LHCN-M2 (cell line): Measurements from ENCODE around the gene NCAPD2. TPM values are rescaled to one million over a fixed set of nuclear protein-coding genes. Genes with fewer than 3 reads are reported as not detected.

ENCODE experiments used
- DNase-seq: peaks from one replicate; pipeline ENCODE4 v3.0.0-alpha.2; 2012; ENCODE audit warnings: low read depth
- total RNA-seq: library from RNA; depleted of rRNA; stranded (reverse); fragments of >200 nt; gene quantifications from 2 replicates; pipeline ENCODE4 v1.2.3, GENCODE V29; 2014

NCAPD2 gene
- total RNA-seq, 1 experiment from 2014 or later: 93.5 TPM

DNA sequence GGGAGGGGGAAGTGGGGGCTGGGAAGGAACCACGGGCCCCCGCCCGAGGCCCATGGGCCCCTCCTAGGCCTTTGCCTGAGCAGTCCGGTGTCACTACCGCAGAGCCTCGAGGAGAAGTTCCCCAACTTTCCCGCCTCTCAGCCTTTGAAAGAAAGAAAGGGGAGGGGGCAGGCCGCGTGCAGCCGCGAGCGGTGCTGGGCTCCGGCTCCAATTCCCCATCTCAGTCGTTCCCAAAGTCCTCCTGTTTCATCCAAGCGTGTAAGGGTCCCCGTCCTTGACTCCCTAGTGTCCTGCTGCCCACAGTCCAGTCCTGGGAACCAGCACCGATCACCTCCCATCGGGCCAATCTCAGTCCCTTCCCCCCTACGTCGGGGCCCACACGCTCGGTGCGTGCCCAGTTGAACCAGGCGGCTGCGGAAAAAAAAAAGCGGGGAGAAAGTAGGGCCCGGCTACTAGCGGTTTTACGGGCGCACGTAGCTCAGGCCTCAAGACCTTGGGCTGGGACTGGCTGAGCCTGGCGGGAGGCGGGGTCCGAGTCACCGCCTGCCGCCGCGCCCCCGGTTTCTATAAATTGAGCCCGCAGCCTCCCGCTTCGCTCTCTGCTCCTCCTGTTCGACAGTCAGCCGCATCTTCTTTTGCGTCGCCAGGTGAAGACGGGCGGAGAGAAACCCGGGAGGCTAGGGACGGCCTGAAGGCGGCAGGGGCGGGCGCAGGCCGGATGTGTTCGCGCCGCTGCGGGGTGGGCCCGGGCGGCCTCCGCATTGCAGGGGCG, 40.2 kb downstream of the NCAPD2 start, which contains the start of gene GAPDH:
GAPDH (plus strand) TSS at position 595 of the 772 bp plus-strand sequence. CDS start 316 bp downstream, outside the sequence.
- peak; percentile 98 for DNase-seq

DNA sequence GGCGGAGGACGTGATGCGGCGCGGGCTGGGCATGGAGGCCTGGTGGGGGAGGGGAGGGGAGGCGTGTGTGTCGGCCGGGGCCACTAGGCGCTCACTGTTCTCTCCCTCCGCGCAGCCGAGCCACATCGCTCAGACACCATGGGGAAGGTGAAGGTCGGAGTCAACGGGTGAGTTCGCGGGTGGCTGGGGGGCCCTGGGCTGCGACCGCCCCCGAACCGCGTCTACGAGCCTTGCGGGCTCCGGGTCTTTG, 40.7 kb downstream of the NCAPD2 start:
- no peak for DNase-seq

DNA sequence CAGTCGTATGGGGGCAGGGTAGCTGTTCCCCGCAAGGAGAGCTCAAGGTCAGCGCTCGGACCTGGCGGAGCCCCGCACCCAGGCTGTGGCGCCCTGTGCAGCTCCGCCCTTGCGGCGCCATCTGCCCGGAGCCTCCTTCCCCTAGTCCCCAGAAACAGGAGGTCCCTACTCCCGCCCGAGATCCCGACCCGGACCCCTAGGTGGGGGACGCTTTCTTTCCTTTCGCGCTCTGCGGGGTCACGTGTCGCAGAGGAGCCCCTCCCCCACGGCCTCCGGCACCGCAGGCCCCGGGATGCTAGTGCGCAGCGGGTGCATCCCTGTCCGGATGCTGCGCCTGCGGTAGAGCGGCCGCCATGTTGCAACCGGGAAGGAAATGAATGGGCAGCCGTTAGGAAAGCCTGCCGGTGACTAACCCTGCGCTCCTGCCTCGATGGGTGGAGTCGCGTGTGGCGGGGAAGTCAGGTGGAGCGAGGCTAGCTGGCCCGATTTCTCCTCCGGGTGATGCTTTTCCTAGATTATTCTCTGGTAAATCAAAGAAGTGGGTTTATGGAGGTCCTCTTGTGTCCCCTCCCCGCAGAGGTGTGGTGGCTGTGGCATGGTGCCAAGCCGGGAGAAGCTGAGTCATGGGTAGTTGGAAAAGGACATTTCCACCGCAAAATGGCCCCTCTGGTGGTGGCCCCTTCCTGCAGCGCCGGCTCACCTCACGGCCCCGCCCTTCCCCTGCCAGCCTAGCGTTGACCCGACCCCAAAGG, 41.2 kb downstream of the NCAPD2 start:
- DNase-seq: peak; percentile 78

DNA sequence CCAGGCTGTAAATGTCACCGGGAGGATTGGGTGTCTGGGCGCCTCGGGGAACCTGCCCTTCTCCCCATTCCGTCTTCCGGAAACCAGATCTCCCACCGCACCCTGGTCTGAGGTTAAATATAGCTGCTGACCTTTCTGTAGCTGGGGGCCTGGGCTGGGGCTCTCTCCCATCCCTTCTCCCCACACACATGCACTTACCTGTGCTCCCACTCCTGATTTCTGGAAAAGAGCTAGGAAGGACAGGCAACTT, 41.7 kb downstream of the NCAPD2 start:
- no peak for DNase-seq

DNA sequence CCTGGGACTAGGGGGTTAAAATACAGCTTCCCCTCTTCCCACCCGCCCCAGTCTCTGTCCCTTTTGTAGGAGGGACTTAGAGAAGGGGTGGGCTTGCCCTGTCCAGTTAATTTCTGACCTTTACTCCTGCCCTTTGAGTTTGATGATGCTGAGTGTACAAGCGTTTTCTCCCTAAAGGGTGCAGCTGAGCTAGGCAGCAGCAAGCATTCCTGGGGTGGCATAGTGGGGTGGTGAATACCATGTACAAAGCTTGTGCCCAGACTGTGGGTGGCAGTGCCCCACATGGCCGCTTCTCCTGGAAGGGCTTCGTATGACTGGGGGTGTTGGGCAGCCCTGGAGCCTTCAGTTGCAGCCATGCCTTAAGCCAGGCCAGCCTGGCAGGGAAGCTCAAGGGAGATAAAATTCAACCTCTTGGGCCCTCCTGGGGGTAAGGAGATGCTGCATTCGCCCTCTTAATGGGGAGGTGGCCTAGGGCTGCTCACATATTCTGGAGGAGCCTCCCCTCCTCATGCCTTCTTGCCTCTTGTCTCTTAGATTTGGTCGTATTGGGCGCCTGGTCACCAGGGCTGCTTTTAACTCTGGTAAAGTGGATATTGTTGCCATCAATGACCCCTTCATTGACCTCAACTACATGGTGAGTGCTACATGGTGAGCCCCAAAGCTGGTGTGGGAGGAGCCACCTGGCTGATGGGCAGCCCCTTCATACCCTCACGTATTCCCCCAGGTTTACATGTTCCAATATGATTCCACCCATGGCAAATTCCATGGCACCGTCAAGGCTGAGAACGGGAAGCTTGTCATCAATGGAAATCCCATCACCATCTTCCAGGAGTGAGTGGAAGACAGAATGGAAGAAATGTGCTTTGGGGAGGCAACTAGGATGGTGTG, 42.3 kb downstream of the NCAPD2 start:
- DNase-seq: peak; percentile 47

DNA sequence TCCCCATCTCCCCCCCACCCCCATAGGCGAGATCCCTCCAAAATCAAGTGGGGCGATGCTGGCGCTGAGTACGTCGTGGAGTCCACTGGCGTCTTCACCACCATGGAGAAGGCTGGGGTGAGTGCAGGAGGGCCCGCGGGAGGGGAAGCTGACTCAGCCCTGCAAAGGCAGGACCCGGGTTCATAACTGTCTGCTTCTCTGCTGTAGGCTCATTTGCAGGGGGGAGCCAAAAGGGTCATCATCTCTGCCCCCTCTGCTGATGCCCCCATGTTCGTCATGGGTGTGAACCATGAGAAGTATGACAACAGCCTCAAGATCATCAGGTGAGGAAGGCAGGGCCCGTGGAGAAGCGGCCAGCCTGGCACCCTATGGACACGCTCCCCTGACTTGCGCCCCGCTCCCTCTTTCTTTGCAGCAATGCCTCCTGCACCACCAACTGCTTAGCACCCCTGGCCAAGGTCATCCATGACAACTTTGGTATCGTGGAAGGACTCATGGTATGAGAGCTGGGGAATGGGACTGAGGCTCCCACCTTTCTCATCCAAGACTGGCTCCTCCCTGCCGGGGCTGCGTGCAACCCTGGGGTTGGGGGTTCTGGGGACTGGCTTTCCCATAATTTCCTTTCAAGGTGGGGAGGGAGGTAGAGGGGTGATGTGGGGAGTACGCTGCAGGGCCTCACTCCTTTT, 43.1 kb downstream of the NCAPD2 start:
- DNase-seq: peak; percentile 61

DNA sequence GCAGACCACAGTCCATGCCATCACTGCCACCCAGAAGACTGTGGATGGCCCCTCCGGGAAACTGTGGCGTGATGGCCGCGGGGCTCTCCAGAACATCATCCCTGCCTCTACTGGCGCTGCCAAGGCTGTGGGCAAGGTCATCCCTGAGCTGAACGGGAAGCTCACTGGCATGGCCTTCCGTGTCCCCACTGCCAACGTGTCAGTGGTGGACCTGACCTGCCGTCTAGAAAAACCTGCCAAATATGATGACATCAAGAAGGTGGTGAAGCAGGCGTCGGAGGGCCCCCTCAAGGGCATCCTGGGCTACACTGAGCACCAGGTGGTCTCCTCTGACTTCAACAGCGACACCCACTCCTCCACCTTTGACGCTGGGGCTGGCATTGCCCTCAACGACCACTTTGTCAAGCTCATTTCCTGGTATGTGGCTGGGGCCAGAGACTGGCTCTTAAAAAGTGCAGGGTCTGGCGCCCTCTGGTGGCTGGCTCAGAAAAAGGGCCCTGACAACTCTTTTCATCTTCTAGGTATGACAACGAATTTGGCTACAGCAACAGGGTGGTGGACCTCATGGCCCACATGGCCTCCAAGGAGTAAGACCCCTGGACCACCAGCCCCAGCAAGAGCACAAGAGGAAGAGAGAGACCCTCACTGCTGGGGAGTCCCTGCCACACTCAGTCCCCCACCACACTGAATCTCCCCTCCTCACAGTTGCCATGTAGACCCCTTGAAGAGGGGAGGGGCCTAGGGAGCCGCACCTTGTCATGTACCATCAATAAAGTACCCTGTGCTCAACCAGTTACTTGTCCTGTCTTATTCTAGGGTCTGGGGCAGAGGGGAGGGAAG, 43.9 kb downstream of the NCAPD2 start:
- peak; percentile 88 for DNase-seq

DNA sequence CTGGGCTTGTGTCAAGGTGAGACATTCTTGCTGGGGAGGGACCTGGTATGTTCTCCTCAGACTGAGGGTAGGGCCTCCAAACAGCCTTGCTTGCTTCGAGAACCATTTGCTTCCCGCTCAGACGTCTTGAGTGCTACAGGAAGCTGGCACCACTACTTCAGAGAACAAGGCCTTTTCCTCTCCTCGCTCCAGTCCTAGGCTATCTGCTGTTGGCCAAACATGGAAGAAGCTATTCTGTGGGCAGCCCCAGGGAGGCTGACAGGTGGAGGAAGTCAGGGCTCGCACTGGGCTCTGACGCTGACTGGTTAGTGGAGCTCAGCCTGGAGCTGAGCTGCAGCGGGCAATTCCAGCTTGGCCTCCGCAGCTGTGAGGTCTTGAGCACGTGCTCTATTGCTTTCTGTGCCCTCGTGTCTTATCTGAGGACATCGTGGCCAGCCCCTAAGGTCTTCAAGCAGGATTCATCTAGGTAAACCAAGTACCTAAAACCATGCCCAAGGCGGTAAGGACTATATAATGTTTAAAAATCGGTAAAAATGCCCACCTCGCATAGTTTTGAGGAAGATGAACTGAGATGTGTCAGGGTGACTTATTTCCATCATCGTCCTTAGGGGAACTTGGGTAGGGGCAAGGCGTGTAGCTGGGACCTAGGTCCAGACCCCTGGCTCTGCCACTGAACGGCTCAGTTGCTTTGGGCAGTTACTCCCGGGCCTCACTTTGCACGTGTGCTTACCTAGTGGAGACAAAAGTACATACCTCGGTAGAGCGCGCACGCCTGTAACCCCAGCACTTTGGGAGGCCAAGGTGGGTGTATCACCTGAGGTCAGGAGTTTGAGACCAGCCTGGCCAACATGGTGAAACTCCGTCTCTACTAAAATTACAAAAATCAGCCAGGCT, 44.8 kb downstream of the NCAPD2 start:
- DNase-seq: peak; percentile 94

DNA sequence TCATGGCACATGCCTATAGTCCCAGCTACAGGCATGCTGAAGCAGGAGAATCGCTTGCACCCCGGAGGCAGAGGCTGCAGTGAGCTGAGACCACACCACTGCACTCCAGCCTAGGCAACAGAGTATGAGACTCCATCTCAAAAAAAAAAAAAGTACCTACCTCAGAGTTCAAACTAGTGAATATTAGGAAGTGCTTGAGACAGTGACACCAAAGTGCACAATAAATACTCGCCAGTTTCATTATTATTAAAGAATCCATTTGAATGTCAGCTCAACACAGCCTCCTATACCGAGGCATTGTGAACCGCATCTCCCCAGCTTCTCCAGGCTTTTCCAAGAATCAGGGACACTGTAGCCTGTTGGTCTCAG, 45.4 kb downstream of the NCAPD2 start:
- DNase-seq: peak; percentile 47

DNA sequence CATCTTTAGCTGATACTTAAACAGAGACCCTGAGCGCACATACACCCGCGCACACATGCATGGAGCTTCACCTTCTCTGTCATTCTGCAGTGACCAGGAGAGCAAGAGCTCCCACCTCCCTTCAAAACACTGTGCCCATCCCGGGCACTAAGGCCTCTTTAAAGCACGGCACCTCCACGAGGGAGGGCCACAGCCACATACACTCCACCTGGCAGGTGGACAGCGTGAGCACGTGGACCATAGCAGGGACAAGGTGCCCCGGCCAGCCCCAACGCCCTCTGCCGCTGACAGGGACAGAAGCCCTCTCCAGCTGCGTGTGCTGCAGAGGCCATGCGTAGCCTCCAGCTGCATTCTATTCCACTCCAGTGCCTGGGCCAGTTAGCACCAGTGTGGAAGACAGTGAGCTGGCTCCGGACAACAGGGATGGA, 45.8 kb downstream of the NCAPD2 start:
- DNase-seq: no peak

DNA sequence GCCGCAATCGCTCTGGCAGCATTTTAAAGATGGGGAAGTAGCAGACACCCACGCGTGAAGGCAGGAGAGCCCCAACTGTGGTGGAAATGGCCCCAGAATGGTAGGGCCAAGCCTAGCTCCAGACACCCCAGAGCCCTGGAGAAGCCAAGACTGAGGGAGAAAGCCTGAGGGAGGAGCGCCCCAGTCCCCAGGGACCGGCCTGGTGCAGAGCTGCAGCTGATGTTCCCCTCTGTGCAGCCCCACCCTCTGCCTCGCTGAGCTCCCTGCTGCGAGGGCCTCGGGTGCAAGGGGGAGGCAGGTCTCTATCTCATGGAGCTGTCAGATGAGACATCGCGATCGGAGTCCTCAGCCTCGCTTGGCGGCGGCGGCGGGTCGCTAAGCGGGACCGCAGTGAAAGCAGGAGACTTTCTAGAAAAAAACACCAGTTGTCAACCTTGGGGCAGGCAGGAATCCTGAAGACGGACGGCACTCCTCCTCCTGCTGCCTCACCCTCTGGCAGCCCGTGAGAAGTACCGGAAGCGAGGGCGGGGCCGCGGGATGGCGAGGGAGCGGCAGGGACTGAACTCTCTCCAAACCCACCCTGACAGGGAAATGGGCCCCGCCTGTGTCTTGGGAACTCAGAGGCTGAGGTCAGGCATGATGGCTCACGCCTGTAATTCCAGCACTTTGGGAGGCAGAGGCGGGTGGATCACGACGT, 46.4 kb downstream of the NCAPD2 start:
- DNase-seq: peak; percentile 97

DNA sequence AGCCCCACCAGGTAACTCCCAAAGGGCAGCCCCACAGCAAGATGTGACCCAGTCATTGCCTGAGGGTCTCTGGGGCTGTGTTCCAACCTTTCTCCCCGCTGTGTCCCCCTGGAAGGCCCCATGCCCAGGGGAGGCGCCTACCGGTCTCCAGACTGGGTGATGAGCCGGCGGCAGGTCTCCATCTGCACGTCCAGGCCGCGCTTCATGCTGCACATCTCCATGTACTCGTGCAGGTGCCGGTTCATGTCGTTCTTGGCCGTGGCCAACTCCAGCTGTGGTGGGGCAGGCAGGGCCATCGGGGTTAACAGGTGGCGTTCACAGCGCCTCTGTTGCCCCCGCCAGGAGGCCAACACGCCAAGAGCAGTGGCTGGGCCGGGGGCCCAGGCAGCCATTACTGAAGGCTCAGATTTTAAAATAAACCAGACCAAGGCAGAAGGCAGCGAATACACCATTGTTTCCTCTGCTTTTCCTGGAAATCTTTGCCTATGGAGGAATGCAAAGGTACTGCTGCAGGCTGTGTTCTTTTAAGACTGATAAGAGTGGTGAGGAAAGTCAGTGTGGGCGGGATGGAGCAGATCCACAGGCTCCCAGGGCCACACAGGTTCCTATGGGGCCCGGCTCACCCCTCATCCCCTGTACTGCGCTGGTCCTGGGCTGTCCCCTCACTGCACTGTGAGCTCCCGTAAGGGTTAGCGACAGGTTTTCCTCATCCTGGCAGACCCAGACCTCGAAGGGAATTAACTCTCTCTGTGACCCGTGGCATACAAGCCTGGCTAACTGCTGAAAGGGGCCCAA, 47.7 kb downstream of the NCAPD2 start:
- peak; percentile 26 for DNase-seq

DNA sequence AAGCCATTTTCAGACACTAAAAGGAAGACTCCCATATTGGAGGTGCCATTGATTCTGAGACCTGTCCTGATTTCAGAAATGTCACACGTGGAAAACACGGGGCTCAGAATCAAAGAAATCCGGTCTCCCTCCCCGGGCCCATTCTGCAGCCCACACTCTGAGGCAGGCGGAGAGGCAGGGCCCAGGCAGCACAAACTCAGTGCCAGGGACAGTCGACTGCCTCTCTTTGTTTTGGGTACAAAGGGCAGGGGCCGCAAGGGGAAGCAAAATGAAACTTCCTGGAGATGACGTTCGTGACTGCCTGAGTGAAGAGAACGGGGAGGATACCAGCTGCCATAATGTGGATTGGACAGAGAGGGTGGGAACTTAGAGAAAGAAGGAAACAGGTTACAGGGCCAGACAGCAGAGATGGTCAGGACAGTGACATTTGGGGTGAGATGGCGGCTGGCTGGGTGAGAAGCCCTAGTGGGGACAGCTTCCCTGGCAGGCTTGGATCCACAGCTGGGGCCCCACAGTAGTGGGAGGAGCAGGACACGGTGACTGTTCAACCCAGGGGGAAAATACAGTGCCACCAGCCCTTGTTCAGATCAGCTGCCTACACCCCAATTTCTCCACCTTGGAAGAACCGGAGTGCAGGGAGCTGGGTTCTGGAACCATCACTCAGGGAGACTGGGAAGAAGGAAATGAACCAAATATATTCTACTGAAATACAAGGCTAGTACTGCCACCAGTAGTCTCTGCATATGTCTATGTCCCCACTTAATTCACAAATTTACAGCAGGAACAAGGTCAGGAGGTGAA, 48.5 kb downstream of the NCAPD2 start:
- peak; percentile 17 for DNase-seq

DNA sequence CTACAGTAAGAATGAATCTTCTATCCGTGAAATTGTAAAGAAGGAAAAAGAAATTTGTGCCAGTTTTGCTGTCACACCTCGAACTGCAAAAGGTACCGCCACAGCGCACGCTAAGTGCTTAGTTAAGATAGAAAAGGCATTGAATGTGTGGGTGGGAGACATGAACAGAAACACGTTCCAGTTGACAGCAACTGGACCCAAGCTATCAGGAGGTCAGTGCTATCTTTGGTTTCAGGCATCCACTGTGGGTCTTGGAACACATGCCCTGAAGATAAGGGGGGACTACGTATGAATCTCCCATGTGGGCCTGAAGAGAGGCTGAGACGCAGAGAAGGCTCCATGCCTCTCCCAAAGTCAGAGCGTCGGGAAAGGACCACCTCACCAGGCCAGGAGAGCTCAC, 52.1 kb downstream of the NCAPD2 start:
- no peak for DNase-seq

DNA sequence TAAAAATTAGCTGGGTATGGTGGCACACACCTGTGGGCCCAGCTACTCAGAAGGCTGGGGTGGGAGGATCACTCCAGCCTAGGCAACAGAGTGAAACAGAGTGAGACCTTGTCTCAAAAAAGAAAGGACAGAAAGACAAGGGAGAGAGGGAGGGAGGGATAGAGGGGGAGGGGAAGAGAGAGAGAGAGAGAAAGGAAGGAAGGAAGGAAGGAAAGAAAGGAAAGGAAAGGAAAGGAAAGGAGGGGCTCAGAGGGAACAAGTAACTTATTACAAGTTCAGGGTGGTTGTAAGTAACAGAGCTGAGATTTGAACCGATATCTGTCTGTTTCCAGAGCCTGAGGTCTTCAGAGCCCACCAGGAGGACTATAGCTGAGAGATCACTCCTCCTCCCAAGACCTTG, 53.7 kb downstream of the NCAPD2 start:
- DNase-seq: no peak

DNA sequence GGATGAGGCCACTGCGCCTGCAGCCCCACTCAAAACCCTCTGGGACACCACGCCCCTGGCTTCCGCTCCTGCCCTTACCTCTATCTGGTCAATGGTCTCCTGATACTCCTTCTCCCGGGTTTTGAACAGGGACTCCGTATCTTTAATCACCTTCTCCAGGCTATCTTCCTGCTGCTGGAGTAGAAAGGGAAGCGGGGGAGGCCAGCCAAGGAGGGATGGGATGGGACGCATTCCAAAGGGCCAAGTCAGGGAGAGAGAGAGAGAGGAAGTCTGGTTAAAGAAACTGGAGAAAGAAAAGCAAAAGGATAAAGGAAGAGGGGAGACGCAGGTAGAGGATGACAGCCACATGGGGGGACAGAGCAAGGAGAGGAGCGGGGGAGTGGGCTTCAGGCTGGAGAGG, 54.1 kb downstream of the NCAPD2 start:
- DNase-seq: peak; percentile 77

DNA sequence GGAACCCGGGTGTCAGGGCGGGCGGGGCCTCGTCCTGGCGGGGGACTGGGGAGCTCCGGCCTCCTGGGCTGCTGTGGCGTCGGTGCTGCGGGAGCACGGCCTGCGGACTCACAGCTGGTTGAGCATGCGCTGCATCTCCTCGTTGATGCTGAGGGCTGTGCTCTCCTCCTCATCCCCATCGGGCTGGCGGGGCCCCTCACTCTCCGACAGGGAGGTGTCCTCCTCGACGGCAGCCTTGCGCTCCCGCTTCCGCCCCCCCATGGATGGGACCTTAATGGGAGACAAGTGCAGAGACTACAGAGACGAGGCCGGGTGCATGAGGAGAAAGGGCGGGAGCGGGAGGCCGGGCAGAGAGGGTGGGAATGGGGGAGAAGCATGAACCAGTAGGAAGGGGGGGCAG, 54.7 kb downstream of the NCAPD2 start:
- peak; percentile 27 for DNase-seq
